Stimulated activated CD8-positive, alpha-beta memory T cell treated with anti-CD3 and anti-CD28 coated beads, Interleukin-12 subunit alpha, Interleukin-12 subunit beta, amount 100 ng/mL, for 24 hours (primary cell): ENCODE data around the gene NDUFB7.
"Not testable (repeated sequence)": the region's sequence is repeated elsewhere in the genome, so short reads cannot be mapped to it uniquely, and the experiment has no call there.

Source experiments
- DNase-seq: peaks from one replicate; pipeline ENCODE4 v3.0.0-alpha.2; 2020; ENCODE audit errors: extremely low read depth

NDUFB7 gene

DNA sequence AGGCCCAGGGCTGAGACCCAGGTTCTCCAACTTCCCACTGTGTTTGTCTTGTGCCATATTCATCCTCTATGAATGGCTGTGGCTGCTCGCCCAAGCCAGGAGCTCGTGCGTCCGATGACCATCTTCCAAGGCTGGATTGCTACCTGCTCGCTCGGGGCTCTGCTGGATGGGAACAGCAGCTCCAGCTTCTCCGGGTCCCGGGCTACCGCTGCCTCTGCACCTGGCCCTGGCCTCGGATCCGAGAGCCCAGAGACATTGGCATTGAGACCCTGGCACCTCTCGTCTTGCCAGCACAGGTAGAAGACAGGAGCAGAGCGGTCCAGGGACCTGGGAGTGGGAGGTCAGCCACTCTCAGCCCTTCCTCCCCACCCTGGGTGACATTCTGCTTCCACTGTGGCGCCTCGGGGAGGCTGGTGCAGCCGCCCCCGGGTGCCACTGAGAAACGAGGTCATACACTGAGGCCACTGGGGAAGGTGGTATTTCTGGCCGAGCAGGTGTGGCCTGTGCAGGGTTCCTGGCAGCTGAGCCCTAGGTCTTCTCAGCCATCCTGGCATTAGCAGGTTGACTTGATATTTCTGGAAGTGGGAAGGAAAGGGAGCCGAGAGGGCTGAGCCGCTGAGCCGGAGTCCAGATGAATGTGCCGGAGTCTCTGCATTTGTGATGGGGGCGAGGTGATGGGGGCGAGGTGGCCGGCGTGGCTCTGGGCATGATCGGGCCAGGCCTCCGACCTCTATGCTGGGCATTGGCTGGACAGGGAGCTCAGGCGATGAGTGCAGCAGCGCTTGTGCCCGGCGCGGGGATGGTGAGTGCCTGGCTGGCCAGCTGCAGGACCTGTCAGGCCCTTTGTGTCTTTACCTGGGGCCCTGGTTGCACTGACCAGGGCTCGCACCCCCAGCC lies 18.6 kb downstream of the NDUFB7 start:
- DNase-seq: no peak

DNA sequence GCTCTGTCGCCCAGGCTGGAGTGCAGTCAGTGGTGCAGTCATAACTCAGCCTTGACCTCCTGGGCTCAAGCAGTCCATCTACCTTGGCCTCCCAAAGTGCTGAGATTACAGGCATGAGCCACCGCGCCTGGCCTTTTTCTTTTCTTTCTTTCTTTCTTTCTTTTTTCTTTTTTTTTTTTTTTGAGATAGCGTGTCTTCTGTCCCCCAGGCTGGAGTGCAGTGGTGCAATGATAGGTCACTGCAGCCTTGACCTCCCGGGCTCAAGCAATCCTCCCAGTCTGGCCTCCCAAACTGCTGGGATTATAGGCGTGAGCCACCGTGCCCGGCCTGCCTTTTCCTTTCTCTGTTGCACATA lies 19.9 kb downstream of the NDUFB7 start:
- not testable (repeated sequence) for DNase-seq

DNA sequence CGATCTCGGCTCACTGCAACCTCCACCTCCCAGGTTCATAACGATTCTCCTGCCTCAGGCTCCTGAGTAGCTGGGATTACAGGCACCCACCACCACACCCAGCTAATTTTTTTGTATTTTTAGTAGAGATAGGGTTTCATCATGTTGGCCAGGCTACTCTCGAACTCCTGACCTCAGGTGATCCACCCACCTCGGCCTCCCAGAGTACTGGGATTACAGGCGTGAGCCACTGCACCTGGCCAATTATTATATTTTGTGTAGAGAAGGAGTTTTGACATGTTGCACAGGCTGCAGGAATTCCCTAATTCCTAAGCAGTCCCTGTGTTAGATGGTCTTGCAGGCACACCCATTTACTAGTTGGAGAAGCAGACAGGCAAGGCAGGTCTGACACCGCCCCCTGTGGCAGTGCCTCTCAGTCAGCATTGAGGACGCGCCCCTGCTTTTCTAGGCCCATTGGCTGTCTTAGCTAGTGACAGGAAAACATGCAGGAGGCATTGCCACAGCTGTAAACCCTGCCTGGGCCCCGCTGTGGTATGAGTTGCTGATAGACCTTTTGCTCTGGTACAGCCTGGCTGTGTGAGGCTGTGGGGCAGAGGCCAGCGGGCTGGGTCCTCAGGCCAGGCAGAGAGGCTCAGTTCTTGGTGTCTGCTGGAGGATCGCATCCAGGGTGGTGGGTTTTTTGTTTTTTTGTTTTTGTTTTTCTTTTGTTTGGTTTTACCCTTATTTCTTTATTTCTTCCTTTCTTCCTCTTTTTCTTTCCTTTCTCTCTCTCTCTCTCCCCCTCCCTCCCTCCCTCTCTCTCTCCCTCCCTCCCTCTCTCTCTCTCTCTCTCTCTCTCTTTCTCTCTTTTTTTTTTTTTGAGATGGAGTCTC lies 20.5 kb downstream of the NDUFB7 start:
- DNase-seq: peak; percentile 31

DNA sequence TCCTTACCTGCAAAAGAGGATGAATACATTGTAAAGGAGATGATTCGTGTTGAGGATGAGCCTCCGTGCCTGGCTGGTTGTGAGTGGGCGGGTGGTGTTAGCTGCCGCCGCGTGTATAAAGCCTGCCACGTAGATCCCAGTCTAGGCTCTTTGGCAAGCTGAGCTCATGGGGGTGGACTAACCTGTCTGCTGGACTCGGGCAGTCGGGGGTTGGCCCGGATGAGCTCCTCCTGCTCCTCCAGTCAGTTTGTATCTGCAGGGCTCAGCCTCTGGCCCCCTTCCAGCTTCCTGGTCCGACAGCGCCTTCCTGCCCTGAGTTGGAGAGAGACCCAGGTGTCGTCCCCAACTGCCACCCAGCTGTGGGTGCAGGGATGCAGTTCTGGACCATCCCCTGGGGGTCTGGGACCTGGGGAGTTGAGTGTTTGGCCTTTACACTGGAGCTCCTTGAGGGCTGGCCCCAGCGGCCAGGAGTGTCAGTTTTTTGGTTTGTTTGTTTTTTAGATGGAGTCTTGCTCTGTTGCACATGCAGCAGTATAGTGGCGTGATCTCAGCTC lies 21.6 kb downstream of the NDUFB7 start:
- no peak for DNase-seq

DNA sequence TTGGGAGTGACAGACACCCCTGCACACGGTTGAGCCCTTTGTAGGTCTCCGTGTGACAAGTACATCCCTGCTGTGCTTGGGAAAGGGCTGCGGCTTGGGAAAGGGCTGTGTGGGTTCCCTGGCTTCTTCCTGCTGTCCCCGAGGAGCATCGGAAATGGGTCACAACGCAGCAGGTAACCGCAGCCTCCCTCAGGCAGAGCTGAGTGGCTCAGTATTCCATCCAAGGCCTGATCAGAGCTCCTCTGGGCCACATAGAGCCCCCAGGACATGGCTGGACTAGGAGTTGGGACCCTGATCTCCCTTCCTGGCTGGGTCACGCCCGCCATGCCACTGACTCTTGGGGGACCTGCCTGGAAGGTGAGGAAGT lies 26.2 kb downstream of the NDUFB7 start:
- DNase-seq: no peak

DNA sequence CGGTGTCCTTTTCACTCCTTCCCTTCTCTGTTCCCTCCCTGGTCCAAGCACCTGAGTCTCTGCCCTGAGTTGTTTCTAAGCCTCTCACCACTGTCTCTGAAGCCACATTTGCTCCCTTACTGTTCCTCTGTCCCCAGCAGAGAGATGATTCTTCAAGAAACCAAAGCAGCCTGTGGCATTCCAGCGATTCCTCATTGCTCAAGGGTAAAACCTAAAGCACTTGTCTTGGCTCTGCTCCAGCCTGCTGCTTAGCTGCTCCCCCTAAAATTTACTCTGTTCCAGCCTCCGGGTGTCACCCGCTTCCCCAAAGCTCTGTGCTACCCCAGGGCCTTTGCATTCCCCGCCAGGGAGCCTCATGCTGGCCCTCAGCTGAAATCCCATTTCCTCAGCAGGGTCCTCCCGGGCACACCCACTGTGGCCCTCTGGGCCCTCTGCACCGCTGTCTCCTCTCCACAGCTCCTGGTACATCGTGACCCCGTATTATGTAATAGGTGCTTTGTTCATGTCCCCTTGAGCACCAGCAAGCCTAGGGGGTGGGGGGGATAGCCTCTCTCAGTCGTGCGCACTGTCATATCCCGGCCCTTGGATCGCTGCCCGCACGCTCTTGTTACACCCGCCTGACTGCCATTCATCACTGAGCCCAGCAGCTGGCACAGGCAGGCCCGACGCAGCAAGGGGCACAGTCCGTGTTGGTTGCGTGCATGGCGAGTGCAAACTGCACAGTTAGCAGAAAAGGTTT lies 26.7 kb downstream of the NDUFB7 start:
- DNase-seq: no peak

DNA sequence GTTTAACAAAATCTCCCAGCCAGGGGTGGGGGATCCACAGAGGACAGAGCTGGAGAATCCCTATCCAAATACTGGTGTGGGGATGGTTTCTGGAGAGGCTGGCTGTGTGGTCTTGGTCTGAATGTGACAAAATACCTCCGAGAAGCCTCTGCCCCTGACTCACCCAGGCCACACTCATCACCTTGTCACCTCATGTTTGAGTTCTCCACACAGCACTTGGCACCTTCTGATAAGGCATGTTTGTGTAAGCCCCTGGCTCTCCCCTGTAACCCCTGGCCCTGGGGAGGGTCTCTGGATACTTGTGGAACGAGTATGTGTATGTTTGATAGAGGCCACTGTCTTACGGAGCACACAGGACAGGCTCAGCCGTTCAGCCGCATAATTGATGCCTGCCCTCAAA lies 27.8 kb downstream of the NDUFB7 start:
- no peak for DNase-seq

DNA sequence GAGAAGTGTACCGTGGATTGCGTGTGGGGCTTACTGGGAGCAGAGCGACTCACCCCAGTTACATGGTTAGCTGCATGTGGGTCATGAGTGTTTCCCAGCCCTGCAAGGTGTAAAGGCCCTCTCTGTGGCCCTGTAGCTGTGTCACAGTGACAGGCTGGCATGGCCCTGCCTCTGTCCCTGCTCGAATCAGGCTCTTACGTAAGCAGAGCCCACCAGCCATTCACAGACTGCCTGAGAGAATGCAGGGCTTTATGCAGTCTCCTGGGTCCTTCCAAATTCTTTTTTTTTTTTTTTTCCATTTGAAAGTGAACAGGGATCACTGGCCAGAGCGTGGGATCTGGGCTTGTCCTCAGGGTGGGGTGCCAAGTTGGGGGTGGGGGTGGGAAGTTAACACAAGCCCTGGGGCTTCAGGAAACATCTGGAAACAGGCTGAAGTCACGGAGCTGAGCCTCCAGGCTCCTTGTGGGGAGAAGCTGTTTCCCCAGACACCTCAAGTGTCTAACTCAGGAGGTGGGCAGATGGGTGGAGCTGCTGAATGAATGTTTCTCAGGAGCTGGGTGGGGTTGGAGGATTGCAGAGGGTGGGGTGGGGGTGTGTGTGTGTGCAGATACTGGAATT lies 29.0 kb downstream of the NDUFB7 start:
- DNase-seq: no peak

DNA sequence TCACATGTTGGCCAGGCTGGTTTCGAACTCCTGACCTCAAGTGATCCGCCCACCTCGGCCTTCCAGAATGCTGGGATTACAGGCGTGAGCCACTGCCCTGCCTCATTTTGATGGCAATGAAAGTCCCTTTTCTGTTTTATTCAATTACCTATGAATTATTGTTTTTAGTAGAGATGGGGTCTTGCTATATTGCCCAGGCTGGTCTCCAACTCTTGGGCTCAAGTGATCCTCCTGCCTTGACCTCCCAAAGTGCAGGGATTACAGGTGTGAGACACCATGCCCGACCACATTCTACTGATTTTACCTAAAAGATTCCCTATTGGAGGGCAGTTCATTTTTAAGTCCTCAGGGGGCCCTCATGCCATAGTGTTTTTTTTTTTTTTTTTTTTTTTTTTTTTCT lies 29.9 kb downstream of the NDUFB7 start:
- not testable (repeated sequence) for DNase-seq

DNA sequence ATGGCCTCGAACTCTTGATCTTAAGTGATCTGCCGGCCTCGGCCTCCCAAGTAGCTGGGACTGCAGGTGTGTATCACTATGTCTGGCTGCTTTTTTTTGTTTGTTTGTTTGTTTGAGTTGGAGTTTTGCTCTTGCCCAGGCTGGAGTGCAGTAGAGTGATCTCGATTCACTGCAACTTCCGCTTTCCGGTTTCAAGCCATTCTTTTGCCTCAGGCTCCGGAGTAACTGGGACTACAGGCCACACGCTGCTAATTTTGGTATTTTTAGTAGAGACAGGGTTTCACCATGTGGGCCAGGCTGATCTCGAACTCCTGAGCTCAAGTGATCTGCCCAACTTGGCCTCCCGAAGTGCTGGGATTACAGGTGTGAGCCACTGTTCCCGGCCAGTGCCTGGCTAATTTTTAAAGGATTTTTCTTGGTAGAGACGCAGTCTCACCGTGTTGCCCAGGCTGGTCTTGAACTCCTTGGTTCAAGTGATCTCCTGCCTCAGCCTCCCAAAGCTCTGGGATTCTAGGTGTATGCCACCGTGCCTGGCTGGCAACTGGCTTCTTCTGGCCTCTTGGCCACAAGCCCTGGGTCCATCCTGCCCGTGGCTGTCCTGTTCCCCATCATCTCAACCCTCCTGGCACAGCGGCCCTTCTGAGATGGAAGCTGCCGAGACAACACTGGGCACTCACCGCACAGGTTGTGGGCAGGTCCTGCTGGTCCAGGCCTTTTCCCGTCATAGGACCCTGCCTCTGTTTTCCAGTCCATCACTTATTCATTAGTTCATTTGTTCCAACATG lies 30.9 kb downstream of the NDUFB7 start:
- no peak for DNase-seq

DNA sequence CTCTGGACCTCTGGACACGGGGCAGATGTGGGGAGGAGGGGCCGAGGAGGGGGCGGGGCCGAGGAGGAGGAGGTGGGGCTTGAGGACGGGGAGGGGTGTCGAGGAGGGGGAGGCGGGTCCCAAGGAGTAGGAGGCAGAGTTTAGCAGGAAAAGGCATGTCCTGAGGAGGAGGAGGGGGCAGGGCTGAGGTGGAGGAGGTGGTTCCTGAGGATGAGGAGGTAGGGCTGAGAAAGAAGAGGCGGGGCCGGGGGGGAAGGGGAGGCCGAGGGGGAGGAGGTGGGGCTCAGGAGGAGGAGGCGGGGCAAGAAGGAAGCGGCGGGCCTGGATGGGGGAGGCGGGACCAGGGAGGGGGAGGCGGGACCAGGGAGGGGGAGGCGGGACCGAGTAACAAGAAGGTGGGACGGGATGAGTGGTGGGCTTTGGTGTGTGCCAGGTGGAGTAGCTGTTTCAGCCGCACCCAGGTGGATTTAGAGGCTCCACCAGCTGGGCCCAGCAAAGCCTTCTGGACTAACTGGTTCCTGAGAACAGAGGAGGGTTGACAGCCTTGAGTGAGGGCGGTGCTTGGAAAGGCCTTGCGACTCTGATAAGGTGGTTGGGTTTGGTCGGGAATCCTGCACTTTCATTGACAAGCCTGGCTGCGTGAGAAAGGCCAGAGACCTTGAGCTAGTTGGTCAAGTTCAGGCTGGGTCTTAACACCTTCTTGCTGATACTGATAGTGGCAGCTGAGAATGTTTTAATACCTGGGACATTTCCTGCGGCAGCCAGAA lies 34.8 kb downstream of the NDUFB7 start:
- no peak for DNase-seq

DNA sequence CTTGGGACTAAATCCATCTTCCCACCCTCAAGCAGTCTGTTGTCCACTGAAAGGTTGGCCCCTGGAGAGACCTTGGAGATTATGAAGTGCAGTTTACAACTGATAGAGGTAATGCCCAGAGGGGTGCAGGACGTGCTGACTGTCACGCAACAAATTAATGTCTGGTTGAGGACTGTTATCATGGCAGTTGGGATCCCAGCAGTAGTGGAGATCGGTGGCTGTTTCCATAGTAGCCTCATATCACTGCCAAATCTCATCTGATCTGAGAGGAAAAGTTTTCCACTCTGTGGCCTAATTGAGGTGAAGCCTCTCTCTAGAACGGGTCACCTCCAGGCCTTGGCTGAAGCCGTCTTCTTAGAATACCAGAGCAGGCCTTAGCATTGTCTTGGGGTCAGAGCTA lies 38.4 kb downstream of the NDUFB7 start:
- no peak for DNase-seq

DNA sequence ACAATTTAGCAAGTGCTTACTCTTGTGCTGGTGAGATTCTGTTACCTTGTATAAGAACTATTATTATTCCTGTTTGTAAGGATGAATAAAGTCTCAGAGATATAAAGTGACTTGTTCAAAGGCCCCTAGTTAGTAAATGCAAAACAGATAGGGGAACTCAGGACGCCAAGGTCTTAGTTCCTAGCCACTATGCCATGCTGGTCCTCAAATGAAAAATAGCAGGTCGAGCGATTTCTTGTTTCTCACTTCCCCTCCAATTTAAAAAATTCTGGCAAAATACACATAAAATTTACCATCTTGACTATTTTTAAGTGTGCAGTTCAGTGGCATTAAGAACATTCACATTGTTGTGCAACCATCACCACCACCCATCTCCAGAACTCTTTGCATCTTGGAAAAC lies 41.4 kb downstream of the NDUFB7 start:
- DNase-seq: no peak

DNA sequence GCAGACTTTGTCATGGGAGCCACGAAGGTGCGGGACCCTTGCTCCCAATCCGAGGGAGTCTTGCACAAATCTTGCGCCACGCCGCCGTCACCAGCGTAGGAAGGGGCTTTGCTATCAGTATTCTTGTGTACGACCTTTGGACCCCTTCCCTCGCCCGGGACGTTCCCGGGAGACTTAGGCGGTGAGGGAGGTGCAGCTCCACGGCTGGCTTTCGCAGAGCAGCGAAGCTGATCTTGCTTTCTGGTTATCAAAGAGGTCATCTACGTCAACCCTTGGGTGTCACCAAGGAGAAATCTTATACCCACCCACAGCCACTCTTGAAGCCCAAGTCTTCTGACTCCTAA lies 41.9 kb downstream of the NDUFB7 start:
- no peak for DNase-seq

DNA sequence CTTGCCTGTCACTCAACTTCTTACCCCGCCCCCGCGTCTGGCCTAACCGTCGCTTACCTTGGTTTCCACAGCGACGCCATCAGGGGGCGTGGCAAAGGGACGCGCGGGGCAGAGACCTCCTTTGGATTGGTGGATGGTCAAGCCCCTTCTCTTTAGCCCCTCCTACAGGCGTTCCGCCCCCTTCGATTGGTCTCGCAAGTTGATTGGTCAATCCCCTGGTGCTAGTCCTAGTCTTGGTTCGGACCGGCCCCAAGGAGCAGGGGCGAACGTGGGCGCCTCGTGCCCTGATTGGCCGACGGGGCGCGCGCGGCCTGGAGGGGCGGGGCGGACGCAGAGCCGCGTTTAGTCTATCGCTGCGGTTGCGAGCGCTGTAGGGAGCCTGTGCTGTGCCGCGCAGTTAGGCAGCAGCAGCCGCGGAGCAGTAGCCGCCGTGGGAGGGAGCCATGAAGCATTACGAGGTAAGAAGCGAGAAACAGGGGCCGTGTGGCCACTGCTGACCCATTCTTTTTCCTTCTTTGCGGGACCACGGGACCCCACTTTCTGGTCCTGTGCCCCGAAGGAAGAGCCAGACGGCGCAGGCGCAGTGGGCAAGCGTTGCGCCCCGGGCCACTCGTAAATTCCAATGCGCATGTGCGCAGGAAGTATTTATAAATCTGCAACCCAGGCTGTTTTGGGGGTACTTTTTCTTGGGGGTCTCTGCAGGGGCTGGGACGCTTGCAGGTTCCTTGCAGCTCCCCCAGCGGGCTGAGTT lies 42.4 kb downstream of the NDUFB7 start, which contains the start of gene TECR:
TECR (plus strand) TSS at position 341 of the 751 bp plus-strand sequence; CDS start at position 444, 103 bp downstream.
- DNase-seq: peak; percentile 100

DNA sequence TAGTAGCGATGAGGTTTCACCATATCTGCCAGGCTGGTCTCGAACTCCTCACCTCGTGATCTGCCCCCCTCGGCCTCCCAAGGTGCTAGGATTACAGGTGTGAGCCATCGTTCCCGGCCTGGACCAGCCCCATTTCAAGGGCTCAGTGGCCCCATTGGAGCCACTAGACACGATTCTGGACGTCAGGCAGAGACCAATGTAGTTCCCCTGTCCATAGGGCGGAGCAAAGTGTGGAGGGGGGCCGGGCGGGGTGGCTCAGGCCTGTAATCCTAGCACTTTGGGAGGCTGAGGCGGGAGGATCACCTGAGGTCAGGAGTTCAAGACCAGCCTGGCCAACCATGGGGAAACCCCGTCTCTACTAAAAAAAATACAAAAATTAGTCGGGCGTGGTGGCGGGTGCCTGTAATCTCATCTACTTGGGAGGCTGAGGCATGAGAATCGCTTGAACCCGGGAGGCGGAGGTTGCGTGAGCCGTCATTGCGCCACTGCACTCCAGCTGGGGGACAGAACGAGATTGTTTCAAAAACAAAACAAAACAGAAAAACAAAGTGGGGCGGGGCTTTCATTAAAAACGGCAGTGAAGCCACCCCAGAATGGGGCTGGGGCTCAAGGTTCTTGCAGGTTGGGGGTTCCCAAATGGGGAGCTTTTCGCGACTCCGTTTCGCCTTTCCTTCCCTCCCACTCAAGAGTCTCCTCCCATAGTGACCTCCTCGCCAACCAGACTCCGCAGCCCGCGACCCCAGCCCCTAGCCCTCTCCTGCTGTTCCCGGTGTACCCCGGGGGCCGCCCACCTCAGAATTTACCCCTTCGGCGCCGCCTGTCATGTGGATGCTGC lies 43.2 kb downstream of the NDUFB7 start:
- no peak for DNase-seq

DNA sequence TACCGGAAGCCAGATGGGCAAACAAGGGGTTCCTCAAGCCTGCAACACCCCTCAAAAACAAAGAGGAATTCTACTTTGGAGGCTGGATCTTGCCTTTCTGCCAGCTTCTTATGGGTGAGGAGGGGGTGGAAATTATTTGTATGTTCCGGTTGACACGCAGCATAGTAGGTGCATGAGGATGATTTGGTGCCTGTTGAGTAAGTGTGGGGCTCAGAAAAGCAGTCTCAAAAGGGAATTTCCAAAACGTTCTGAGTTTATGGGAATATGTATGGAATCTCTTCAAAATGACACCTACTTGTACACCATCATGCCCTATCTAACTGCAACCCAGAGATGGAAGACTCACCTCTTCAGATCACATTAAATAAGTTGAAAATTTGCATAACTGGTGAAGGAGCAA lies 45.4 kb downstream of the NDUFB7 start:
- no peak for DNase-seq

DNA sequence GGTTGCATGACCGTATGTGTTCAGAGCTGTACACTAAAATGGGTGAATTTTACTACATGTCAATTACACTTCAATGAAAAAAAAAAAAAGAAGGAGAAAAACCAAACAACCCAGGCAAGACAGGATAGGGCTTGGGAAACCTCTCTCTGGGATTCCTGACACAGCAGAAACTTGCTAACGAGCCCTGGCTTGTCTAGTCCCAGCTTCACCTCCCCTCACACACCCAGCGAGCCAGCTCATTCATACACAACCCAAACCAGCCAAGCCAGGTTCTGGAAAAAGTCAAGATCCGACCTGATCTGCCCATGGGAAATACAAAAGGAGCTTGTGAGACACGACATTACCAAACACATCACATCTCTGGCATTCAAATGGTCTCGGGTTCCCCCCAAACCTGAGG lies 46.1 kb downstream of the NDUFB7 start:
- no peak for DNase-seq
